GM19455 (cell line): ENCODE results near the gene CYB5R3.
"Not testable (repeated sequence)": the region's sequence is repeated elsewhere in the genome, so short reads cannot be mapped to it uniquely, and the experiment has no call there.

ENCODE experiments used
- ATAC-seq: cut with Tn5 transposase; IDR thresholded peaks from one replicate; pipeline ENCODE4 v1.9.1; 2021; ENCODE audit not compliant: unreplicated experiment

CYB5R3 gene

GRCh38 chr22:42626431-42626830, 22.8 kb downstream of the CYB5R3 start:
- ATAC-seq: no peak

GRCh38 chr22:42625416-42625815, 23.8 kb downstream of the CYB5R3 start:
- ATAC-seq: no peak

GRCh38 chr22:42624551-42625106, 24.6 kb downstream of the CYB5R3 start:
- no peak for ATAC-seq

- ATAC-seq: no peak
Observed at GRCh38 chr22:42623756-42624441, 25.3 kb downstream of the CYB5R3 start.

GRCh38 chr22:42623301-42623751, 25.9 kb downstream of the CYB5R3 start:
- ATAC-seq: no peak

GRCh38 chr22:42622061-42622710, 27.0 kb downstream of the CYB5R3 start:
- ATAC-seq: no peak

- ATAC-seq: no peak
Observed at GRCh38 chr22:42621505-42622002, 27.6 kb downstream of the CYB5R3 start.

GRCh38 chr22:42620084-42620483, 29.1 kb downstream of the CYB5R3 start:
- ATAC-seq: no peak

GRCh38 chr22:42619261-42620063, 29.7 kb downstream of the CYB5R3 start:
- ATAC-seq: no peak

- no peak for ATAC-seq
Observed at GRCh38 chr22:42617155-42617983, 31.8 kb downstream of the CYB5R3 start.

GRCh38 chr22:42615860-42616175, 33.4 kb downstream of the CYB5R3 start:
- ATAC-seq: not testable (repeated sequence)

GRCh38 chr22:42615092-42615859, 33.9 kb downstream of the CYB5R3 start:
- peak; percentile 66 for ATAC-seq

GRCh38 chr22:42614312-42615091, 34.7 kb downstream of the CYB5R3 start, which contains the start of gene POLDIP3:
TSS of gene POLDIP3 (minus strand) at chr22:42614883. CDS start at chr22:42614857, 26 bp downstream.
- ATAC-seq: peak; percentile 64

GRCh38 chr22:42613872-42614301, 35.3 kb downstream of the CYB5R3 start:
- no peak for ATAC-seq

GRCh38 chr22:42612336-42612735, 36.9 kb downstream of the CYB5R3 start:
- no peak for ATAC-seq

- no peak for ATAC-seq
Observed at GRCh38 chr22:42611051-42611450, 38.1 kb downstream of the CYB5R3 start.

GRCh38 chr22:42610186-42610585, 39.0 kb downstream of the CYB5R3 start:
- ATAC-seq: no peak

GRCh38 chr22:42608823-42609361, 40.3 kb downstream of the CYB5R3 start:
- ATAC-seq: no peak
